ENCODE data around the gene EDRF1.

EDRF1 gene

GRCh38 chr10:125756196-125756595 is 36.7 kb downstream of the EDRF1 start:
- no peak for DNase-seq (ENCODE audit: low read depth in 1 of 2, low spot score in 1 of 2)
- in situ Hi-C loops (cut with HindIII; ENCODE audit: low pct_unique_long_range_greater_than_20kb, low sequenced_read_pairs): no loop called here
- TF ChIP-seq JUND (IDR thresholded peaks at IDR 0.05; ENCODE audit: low read depth): no peak

- TF ChIP-seq JUND (IDR thresholded peaks at IDR 0.05; ENCODE audit: low read depth): no peak
- DNase-seq (ENCODE audit: low read depth in 1 of 2, low spot score in 1 of 2): no peak
- in situ Hi-C loops (cut with HindIII; ENCODE audit: low pct_unique_long_range_greater_than_20kb, low sequenced_read_pairs): no loop called here
Observed at GRCh38 chr10:125756853-125757487, 37.5 kb downstream of the EDRF1 start.

GRCh38 chr10:125757742-125758141 is 38.2 kb downstream of the EDRF1 start:
- no peak for TF ChIP-seq JUND (IDR thresholded peaks at IDR 0.05; ENCODE audit: low read depth)
- in situ Hi-C loops (cut with HindIII; ENCODE audit: low pct_unique_long_range_greater_than_20kb, low sequenced_read_pairs): no loop called here
- no peak for DNase-seq (ENCODE audit: low read depth in 1 of 2, low spot score in 1 of 2)

GRCh38 chr10:125761961-125762360 is 42.5 kb downstream of the EDRF1 start:
- TF ChIP-seq JUND (IDR thresholded peaks at IDR 0.05; ENCODE audit: low read depth): no peak
- in situ Hi-C loops (cut with HindIII; ENCODE audit: low pct_unique_long_range_greater_than_20kb, low sequenced_read_pairs): no loop called here
- no peak for DNase-seq (ENCODE audit: low read depth in 1 of 2, low spot score in 1 of 2)

- no peak for DNase-seq (ENCODE audit: low read depth in 1 of 2, low spot score in 1 of 2)
- TF ChIP-seq JUND (IDR thresholded peaks at IDR 0.05; ENCODE audit: low read depth): no peak
- in situ Hi-C loops (cut with HindIII; ENCODE audit: low pct_unique_long_range_greater_than_20kb, low sequenced_read_pairs): no loop called here
Observed at GRCh38 chr10:125762692-125763648, 43.5 kb downstream of the EDRF1 start.

GRCh38 chr10:125765835-125766234 is 46.3 kb downstream of the EDRF1 start:
- TF ChIP-seq JUND (IDR thresholded peaks at IDR 0.05; ENCODE audit: low read depth): no peak
- in situ Hi-C loops (cut with HindIII; ENCODE audit: low pct_unique_long_range_greater_than_20kb, low sequenced_read_pairs): no loop called here
- no peak for DNase-seq (ENCODE audit: low read depth in 1 of 2, low spot score in 1 of 2)

- in situ Hi-C loops (cut with HindIII; ENCODE audit: low pct_unique_long_range_greater_than_20kb, low sequenced_read_pairs): no loop called here
- TF ChIP-seq JUND (IDR thresholded peaks at IDR 0.05; ENCODE audit: low read depth): no peak
- no peak for DNase-seq (ENCODE audit: low read depth in 1 of 2, low spot score in 1 of 2)
Observed at GRCh38 chr10:125766511-125766910, 47.0 kb downstream of the EDRF1 start.

GRCh38 chr10:125768219-125768855 is 48.8 kb downstream of the EDRF1 start:
- TF ChIP-seq JUND (IDR thresholded peaks at IDR 0.05; ENCODE audit: low read depth): no peak
- in situ Hi-C loops (cut with HindIII; ENCODE audit: low pct_unique_long_range_greater_than_20kb, low sequenced_read_pairs): no loop called here
- peak in 1 of 2 experiments; percentile 13 for DNase-seq (ENCODE audit: low read depth in 1 of 2, low spot score in 1 of 2)

- in situ Hi-C loops (cut with HindIII; ENCODE audit: low pct_unique_long_range_greater_than_20kb, low sequenced_read_pairs): no loop called here
- DNase-seq (ENCODE audit: low read depth in 1 of 2, low spot score in 1 of 2): no peak
- TF ChIP-seq JUND (IDR thresholded peaks at IDR 0.05; ENCODE audit: low read depth): no peak
Observed at GRCh38 chr10:125769175-125769574, 49.7 kb downstream of the EDRF1 start.

- no peak for TF ChIP-seq JUND (IDR thresholded peaks at IDR 0.05; ENCODE audit: low read depth)
- in situ Hi-C loops (cut with HindIII; ENCODE audit: low pct_unique_long_range_greater_than_20kb, low sequenced_read_pairs): no loop called here
- DNase-seq (ENCODE audit: low read depth in 1 of 2, low spot score in 1 of 2): no peak
Observed at GRCh38 chr10:125770844-125771243, 51.3 kb downstream of the EDRF1 start.

GRCh38 chr10:125772112-125772863 is 52.8 kb downstream of the EDRF1 start:
- DNase-seq (ENCODE audit: low read depth in 1 of 2, low spot score in 1 of 2): peak in 1 of 2 experiments; percentile 20
- no peak for TF ChIP-seq JUND (IDR thresholded peaks at IDR 0.05; ENCODE audit: low read depth)
- in situ Hi-C loops (cut with HindIII; ENCODE audit: low pct_unique_long_range_greater_than_20kb, low sequenced_read_pairs): no loop called here

- DNase-seq (ENCODE audit: low read depth in 1 of 2, low spot score in 1 of 2): no peak
- TF ChIP-seq JUND (IDR thresholded peaks at IDR 0.05; ENCODE audit: low read depth): no peak
- in situ Hi-C loops (cut with HindIII; ENCODE audit: low pct_unique_long_range_greater_than_20kb, low sequenced_read_pairs): no loop called here
Observed at GRCh38 chr10:125772864-125773180, 53.3 kb downstream of the EDRF1 start.
